22Rv1 (cell line): ENCODE data around the gene SLC1A2.

Experiments
- H3K27ac ChIP-seq: fragments of 450-650 bp; 2 replicates; pipeline ENCODE4 v1.5.1; 2017
- ZFX ChIP-seq: fragments of 450-650 bp; IDR thresholded peaks from 2 replicates; pipeline ENCODE4 v1.6.1; 2017; ENCODE audit warnings: antibody characterized with exemption, borderline replicate concordance
- TF ChIP-seq, protein P1 (sequence below): fragments of 450-650 bp; IDR thresholded peaks from 2 replicates; pipeline ENCODE4 v1.5.1; 2017; ENCODE audit warnings: mild to moderate bottlenecking

Gene SLC1A2

DNA sequence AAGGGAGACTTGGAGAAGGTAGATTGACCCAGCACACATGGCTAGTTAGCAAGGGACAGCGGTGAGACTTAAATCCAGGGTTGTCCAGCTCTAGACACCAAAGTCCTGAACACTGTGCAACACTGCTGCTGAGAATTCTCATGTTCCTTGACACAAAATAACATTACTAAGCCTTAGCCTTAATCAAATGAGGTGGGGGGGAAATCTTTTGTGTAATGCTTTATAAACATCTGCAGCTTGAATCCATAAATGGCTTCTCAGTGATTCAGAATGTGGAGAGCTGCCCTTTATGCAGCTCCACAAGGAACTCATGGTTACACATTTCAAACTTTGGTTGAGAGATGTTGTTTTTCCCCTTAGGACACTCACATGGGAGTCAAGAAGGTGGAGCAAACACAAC lies 200.4 kb downstream of the SLC1A2 start:
- no peak overlapping the region for H3K27ac ChIP-seq
- no peak for TF ChIP-seq ZFX
- TF ChIP-seq, protein P1, sequence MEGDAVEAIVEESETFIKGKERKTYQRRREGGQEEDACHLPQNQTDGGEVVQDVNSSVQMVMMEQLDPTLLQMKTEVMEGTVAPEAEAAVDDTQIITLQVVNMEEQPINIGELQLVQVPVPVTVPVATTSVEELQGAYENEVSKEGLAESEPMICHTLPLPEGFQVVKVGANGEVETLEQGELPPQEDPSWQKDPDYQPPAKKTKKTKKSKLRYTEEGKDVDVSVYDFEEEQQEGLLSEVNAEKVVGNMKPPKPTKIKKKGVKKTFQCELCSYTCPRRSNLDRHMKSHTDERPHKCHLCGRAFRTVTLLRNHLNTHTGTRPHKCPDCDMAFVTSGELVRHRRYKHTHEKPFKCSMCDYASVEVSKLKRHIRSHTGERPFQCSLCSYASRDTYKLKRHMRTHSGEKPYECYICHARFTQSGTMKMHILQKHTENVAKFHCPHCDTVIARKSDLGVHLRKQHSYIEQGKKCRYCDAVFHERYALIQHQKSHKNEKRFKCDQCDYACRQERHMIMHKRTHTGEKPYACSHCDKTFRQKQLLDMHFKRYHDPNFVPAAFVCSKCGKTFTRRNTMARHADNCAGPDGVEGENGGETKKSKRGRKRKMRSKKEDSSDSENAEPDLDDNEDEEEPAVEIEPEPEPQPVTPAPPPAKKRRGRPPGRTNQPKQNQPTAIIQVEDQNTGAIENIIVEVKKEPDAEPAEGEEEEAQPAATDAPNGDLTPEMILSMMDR: no peak

DNA sequence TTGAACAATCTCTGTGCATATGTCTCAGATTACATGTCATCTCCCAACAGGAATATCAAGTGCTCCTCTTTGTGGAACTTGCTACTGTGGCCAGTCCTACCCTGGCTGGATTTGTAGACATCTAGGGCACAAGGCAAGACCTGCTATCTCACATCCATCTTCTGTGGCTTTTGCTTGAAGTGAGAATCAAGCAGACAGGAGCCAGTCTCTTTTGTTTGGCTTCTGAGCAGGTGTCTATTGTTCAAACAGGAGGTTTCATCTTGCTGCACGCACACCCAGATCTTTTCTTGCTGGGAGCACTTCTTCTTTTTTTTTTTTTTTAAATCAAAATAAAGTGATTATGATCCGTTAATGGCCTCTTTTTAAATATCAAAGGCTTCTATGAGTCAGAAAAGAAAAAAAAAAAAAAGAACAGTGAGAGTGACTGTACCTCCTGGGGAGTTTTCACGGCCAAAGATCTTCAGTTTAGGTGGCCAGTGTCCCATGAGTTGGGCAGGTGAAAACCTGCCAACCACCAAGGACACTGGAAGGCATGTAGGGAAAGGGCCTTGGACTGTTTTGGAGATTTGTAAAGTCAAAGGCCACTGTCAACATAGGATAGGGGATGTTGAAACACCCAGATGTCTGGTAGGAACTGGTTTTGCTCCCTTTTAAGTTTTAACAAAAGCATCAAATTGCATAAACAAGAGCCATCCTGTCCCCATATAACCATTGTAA lies 202.2 kb downstream of the SLC1A2 start:
- no peak overlapping the region for H3K27ac ChIP-seq
- TF ChIP-seq ZFX: no peak

DNA sequence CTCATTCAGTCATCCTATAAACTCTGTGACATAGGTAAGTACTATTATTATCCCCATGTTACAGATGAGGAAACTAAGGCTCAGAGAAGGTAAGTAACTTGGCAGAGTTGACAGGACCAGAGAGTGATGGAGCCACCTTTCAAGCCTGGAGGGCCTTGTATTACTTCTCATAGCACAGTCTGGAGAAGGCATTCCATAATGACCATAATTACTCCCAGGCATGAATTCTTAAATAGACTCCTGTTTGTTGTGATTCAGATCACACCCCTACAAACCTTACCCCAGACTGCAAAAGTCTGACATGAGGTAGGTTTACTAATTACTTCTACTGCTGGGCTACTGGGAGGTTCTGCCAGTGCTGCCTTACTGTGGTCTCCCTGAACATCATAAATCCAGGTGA lies 203.4 kb downstream of the SLC1A2 start:
- H3K27ac ChIP-seq: no peak overlapping the region
- TF ChIP-seq, protein P1: no peak
- no peak for TF ChIP-seq ZFX

DNA sequence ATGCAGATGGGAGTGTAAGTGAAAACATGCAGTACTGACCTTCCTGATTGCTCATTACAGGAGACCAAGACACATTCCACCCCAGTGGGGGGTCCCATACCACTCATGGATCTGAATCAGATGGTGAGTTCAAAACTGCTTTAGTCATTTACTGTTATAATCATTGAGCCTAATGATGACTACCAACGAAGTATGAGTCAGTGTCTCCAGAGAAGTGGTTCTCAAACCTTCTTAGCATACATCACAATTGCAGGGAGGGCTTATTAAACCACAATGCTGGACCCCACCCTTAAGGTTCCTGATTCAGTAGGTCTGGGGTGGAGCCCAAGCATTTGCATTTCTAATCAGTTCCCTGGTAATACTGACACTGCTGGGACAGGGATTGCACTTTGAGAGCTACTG lies 204.6 kb downstream of the SLC1A2 start:
- TF ChIP-seq, protein P1: no peak
- no peak for TF ChIP-seq ZFX
- no peak overlapping the region for H3K27ac ChIP-seq

DNA sequence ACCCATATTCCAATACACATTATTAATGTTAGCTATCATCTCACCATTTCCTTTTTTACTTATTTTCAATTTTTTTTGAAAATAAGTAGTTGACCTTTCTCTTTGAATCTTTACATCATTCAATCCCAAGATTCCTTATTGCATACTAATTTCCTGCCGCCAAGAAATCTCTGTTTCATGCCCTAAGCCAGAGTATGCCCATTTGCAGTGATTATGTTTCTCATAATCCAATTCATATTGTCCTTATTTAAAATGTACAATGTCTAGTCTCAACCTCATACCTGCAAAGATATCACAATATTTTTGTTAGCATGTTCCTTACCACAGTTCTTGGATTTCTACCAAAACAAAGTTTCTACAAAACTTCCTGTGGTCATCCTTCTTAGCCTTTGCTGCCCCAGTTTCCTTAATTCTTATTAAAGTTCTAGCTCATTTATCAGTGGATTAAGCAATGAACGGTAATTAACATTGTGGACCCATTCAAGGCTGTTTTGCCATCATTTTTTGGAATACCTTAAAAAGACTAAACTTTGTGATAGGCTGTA lies 205.1 kb downstream of the SLC1A2 start:
- no peak overlapping the region for H3K27ac ChIP-seq
- TF ChIP-seq ZFX: no peak
- TF ChIP-seq, protein P1: no peak

DNA sequence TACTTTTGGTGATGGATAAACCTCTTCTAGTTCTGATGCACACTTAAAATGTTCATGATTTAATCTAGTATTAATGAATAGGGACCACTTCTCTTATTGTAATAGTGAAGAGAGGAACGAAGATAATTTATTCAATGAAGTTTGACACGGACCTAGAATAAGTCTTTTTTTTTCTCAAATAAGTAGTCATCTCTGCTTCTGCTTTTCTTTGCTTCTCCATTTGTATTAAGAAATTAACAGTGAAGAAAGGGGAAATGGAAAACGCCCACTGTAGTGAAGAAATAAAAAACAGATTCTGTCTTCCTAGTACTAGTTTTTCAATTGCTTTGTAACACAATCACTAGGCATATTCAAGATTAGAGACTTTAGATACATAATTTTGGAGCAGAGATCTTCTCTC lies 207.4 kb downstream of the SLC1A2 start:
- no peak overlapping the region for H3K27ac ChIP-seq
- TF ChIP-seq, protein P1: no peak
- no peak for TF ChIP-seq ZFX

DNA sequence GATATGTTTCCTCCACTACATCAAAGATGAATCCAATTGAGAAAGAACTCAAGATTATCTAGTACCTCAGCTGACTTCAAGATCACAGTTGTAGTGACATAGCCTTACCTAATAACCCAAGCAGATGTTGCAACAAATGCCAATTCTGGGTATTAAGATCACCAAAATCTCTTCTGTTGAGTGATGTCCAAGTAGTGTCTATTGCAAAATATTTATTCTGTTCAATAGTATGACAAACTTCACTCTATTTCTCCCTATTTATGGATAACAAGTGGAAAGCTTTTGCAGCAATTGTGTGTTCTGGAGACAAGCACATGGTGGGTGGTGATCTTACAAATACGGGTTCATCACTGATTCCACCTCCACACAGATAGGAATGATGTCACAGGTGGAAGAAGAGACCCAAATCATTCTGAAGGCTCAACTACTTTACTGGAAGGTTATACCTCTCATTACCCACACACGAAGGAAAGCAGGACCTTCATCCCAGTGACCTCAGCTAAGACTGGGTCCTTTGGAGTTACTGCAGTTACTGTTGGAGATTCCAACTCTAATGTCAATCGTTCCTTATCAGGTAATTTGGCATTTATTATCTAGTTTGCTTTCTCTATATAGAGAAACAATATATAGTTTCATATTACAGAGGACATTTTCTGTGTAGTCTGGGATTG lies 208.3 kb downstream of the SLC1A2 start:
- no peak overlapping the region for H3K27ac ChIP-seq
- TF ChIP-seq ZFX: no peak

DNA sequence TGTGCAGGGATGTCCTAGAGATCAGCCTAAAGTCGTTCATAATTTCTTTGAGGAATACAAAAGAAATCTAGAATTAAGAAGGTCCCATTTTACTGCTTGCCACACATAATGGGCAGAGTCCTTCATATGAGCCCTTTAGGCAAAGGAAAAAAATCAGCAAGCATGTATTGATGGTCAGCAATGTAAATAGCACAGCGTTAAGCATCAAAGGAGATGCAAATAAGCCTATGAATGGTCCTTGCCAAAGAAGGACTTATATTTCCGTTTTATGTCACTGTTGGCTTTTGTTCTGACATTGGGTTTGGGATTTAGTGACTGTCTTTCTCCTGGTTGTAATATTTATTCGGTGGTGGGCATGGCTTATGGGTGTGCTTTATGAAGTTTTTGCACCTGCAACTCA lies 210.6 kb downstream of the SLC1A2 start:
- no peak overlapping the region for H3K27ac ChIP-seq
- TF ChIP-seq ZFX: no peak
- TF ChIP-seq, protein P1: no peak
